HG02678 (cell line): Measurements from ENCODE around the gene DAPK2.

ENCODE experiments used
- ATAC-seq: cut with Tn5 transposase; IDR thresholded peaks from one replicate; pipeline ENCODE4 v1.9.1; 2021; ENCODE audit warnings: mild to moderate bottlenecking, moderate library complexity; ENCODE audit not compliant: unreplicated experiment

Gene DAPK2

DNA sequence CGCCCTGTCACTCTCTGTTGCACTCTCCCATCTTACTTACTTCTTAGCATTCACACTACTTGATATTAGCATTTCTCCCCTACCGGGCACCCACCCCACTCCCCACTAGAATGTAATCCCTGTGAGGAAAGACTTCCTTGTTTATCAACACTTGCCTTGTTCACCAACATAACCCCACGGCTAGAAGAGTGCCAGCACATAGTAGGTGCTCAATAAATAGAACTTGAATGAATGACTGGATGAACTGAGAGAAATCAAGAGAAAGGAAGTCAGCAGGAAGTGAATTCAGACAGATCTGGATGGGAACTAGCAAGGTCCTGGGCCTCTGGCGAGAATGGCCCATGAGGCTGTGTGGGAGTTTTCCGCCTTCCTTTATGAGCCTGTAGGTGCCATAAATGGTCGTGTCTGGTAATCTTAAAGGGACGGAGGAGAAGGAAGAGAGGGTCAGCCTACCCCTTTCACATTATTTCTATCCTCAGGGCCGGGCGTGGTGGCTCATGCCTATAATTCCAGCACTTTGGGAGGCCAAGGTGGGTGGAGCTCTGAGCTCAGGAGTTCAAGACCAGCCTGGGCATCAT lies 170.1 kb downstream of the DAPK2 start:
- ATAC-seq, result no peak

GRCh38 chr15:63874616-63875015 lies 171.7 kb downstream of the DAPK2 start:
- no peak for ATAC-seq

DNA sequence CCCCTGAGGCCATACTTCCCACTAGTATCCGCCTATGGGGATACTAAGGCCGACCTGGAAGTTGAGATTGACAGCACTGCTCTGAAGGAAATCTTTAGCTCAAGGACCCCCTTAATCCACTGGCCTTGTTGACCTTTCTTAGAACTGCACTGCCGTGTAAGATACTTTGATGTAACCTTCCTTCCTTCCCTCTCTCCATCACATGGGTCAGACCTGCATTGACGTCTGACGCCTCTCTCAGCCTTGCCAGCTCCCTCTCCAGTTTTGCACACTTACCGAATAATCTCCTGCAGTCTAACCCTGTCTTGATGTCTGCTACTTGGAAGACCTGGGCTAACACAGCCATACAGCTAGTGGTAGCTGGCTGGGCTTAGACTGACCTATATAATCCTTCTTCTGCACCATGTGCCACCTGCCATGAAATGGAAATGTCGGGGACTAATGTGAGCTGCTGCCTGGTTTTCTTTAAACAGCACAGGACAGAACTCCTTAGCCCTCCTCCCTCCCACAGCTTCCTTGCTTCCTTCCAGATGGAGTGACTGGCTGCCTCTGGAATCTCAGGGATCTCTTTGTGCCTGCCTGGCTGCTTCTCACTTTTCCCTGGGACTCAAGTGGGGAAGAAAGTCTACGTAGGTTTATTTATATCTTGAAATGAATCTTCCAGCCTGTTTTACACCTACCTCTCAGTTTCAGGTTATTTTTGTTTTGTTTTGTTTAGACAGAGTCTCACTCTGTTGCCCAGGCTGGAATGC lies 173.3 kb downstream of the DAPK2 start:
- no peak for ATAC-seq

- no peak for ATAC-seq
These were observed 175.6 kb downstream of the DAPK2 start for GRCh38 chr15:63870487-63871209.

GRCh38 chr15:63870043-63870394 lies 176.3 kb downstream of the DAPK2 start:
- no peak for ATAC-seq

- no peak for ATAC-seq
These were observed 176.8 kb downstream of the DAPK2 start for GRCh38 chr15:63869371-63870042.

DNA sequence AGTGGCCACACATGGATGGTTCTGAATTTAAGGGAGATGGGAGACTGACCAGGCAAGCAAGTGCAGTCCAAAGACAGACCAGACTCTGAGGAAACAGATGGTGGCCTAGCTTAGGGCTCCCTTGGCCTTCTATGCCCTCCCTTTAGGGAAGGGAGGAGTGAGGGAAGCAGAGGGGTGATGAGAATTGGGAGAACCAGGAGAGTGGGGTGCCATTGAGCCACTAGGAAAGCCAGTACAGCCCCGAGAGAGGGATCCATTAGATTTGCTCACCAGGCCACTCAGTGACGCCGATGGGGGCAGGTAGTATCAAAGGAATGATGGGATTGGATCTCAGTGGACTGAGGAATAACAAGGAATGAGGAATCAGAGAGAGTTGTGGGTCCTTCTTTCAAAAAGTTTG lies 182.1 kb downstream of the DAPK2 start:
- no peak for ATAC-seq

- no peak for ATAC-seq
These were observed 184.3 kb downstream of the DAPK2 start for GRCh38 chr15:63861946-63862517.

- ATAC-seq, result no peak
These were observed 185.7 kb downstream of the DAPK2 start for GRCh38 chr15:63860555-63860954.

DNA sequence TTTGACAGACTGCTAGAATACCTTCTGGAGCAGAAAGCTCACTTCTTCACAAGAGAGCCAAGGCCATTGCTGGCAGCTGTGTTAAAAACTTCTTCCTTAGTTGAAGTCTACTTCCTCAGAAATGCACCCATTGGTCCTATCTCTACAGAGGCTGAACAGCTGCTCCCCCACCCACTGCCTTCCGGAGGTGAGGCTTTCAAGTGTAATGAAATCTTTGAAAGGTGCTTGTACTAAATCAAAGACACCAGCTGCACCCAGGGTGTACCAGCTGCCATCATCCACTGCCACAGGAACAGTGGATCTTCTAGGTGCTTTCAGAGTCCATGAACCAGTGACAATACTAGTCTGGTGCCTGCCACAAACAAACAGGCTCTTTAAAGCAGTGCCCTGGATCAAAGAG lies 186.1 kb downstream of the DAPK2 start:
- ATAC-seq, result no peak

- ATAC-seq, result no peak
These were observed 187.4 kb downstream of the DAPK2 start for GRCh38 chr15:63858881-63859280.

- no peak for ATAC-seq
These were observed 187.8 kb downstream of the DAPK2 start for GRCh38 chr15:63858448-63858847.

DNA sequence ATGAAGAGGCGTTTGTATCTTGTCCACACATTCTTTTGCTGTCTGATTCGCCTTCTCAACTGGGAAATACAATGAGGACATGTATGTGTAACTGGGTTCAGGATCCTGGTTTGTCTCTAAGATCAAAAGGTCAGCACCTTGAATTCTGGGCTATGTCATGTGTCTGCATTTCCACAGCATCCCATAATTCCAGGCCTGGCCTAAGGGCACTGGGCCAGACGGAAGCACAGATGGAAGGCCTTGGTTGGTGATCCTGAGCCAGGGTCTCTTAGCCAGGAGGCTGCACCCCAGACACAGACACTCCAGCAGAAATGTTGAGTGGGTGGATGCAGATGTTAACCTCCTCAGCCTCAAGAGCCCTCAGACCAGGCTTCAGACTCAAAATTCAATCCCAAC lies 188.8 kb downstream of the DAPK2 start:
- no peak for ATAC-seq
